ENCODE data around the gene CHMP1A.
A peak's percentile ranks its signal among the peaks of the same experiment; 100 is the strongest.
"Not testable (repeated sequence)": the region's sequence is repeated elsewhere in the genome, so short reads cannot be mapped to it uniquely, and the experiment has no call there.

The CHMP1A gene

DNA sequence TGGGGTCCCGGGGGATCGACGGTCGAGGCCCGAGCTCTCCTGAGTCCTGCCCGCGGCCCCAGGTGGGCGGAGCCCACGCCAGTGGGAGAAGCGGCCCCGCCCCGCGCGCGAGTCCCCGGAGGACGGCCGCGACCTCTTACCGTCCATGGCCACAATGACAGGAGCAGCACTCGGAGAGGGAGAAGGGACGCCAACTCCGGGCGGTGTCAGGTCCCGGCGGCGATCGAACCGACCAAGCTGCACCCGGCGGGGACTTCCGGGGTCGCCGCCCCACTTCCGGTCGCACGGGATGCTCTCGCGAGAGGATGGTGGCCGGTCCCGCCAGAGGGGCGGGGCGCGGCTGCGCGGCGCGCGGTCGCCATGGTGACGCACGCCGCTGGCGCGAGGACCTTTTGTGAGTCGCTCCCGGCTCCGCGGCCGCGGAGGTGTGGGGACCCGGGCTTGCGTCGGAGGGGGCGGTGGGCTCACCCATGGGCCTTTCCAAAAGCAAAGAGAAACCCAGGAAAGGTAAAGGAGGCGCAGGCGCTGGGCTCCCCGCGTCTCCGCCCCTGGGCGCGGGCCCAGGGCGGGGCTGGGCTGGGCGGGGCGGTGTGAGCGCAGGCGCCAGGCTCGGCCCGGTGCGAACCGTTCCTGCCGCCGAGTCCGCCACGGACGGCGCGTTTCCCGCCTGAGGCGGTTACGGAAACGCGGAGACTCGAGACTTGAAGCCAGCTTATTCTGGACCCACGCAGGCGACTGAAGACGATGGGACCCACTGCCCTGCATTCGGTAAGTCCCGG lies at the start of gene CHMP1A, which contains the start of gene SPATA33:
CHMP1A (minus strand) TSS at position 267 of the 779 bp plus-strand sequence; CDS start at position 147, 120 bp downstream.
SPATA33 (plus strand) TSS at position 395 of the 779 bp plus-strand sequence; CDS start at position 471, 76 bp downstream.
- peak; percentile 82 for DNase-seq (ENCODE audit: low read depth)

DNA sequence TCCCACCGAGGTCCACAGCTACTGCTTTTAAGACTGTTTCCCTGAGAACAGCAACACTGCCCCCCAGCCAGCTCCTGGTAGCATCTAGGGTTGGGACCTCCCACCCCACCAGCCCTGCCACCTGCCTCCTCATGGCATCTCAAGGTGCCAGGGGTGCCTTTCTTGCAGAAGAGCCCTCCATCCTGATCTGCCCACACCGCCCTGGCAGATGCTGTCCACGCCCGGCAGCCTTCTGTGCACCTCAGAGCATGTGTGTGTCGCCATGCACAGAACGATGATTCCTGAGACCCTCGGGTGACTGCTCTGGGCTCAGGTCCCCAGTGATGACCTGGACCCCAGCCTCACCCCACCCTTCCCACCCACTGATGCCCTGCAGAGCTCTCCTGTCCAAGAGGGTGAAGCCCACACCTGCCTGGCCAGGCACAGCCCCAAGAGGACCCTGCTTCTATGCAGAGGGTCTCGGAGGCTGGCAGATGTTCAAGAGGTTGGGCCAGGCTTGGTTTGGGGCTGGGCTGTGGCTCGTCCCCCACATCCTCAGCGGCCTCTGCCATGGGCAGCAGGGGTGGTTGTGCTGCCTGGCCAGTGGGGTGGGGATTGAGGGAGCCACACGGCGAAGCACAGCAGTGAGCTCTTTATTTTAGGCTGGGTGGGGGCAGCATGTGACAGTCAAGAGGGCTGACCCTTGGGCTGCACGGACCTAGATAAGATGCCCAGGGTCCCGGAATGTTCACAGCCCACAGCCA lies 49.2 kb upstream of the CHMP1A start:
- DNase-seq (ENCODE audit: low read depth): no peak

DNA sequence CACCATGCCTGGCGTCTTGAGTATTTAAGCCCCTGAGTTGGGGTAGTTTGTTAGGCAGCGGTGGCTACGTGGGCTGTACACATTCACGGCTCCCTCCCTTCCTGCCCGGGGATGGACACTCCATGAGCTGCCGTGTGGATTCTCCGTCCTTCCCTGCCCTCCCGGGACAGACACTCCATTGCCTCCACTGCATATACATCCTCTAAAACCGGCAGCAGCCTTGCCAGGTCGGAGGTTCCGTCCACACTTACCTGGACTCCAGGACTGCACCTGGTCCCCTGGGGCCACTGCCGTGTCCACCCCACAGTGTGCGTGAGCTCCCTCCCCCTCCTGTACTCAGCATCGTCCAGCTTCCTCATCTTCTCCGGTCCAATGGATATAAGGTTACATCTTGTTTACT lies 47.5 kb upstream of the CHMP1A start:
- no peak for DNase-seq (ENCODE audit: low read depth)

DNA sequence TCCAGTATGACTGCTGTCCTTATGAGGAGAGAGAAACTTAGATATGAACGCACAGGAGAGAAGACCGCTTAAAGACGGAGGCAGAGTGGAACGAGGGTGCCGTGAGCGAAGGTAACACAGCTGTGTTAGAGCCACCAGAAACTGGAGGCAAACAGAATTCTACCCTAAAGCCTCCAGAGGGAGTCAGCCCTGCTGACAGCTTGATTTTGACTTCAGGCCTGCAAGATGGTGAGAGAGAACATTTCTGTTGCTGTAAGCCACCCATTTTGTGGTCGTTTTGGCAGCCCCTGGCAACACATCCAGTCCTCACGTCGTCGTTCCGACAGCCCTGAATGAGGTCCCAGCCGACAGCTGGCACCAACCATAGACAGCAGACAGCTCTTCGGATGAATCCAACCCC lies 46.8 kb upstream of the CHMP1A start:
- no peak for DNase-seq (ENCODE audit: low read depth)

DNA sequence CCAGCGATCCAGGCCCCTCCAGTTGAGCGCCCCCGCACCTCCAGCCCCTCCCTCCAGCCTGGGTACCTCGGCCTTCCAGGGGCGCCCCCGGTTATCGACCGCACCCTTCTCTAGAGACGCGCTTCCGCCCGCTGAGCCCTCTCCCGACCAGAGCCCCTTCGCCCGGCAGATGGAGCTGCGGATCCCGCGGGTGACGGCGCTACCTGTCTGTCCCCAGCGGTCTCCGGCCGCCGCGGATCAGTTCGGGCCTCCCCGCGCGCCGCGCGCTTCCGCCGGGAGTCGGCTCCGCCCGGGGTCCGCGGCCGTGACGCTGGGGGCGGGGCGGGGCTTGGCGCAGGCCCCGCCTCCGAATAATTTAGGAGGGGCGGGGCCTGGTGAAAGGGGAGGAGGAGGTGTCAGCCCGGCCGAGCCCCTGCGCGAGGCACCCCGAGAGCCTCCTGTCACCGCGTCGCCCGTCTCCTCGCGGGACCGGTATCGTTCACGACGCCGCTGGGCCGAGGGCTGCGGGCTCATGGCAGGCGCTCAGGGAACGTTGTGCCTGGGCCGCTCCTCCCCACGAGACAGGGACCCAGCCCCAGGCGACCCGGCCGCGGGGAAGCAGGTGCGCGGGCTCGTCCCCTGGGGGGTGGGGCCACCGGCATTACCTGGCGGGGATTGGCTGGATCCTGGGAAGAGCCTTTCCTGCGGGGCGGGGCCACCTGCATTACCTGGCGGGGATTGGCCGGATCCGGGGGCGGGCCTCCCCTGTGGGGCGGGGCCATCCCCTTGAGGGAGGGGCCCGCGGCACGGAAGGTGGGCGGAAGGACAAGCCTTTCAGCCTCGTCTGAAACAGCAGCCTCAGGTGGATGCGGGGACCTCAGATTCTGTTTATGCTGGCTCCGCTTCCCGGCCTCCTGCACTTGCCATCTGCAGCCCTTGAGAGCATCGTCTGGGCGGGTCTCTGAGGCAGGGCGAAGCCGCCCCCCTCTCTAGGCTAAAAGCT lies 44.2 kb upstream of the CHMP1A start, which contains the start of gene SPATA2L:
SPATA2L (minus strand) TSS at position 281 of the 982 bp plus-strand sequence. CDS start 473 bp downstream, outside the sequence.
- DNase-seq (ENCODE audit: low read depth): peak; percentile 88

DNA sequence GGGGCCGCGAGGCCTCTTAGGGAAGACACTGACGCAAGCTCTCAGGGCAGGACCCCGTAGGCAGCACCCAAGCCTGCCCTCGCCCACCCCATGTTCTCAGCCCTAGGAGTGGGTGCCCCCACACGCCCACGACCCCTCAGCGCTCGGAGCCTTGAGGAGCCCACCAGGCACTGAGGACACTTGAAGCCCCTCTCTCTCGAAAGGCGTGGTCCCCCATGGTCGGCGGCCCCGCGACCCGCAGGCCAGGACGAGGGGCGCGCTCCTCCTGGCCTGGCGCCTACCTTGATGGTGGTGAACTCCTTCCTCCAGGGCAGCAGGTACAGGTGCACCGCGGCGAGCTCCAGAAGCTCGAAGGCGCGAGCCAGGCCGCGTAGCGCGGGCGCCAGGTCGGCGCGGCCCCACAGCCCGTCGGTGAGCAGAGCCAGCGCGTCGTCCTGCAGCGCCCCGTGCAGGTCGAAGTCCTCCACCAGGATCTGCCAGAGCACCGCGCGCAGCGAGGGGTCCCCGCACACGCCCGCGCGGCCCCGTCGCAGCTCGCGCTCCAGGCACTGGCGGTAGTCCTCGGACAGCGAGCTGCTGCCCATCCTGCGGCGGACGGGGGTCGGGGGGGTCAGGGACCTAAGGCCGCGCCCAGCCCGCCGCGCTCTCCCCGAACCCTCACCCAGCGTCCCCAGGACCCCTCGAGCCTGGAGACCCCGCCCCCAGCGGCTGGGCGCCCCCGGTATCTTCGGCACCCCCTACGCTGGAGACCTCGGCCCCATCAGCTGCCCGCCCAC lies 43.3 kb upstream of the CHMP1A start:
- no peak for DNase-seq (ENCODE audit: low read depth)

DNA sequence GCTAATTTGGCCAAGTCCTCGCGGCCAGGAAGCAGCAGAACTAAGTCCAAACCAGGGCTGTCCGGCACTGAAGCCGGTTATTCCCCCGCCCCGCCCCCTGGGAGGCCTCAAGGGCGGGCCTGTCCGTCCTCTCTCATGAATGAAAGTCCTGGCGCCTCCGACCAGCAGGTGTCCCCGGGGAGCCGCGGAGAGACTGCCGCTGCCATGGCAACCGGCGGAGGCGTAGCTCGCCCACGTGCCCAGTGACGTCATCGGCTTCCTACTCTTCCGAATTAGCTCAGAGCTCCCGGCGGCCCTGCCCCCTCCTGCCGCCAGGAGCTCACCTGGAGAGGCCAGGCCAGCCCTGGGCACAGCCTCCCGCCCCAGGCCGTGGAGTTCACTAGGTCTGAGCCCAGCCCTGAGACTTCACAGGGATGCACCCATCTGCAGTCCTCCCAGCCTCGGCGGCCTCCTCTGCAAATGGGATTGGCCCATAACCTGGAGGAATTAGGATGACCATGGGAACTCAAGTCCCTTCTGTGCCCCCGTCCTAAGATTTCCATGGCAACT lies 42.7 kb upstream of the CHMP1A start:
- peak; percentile 94 for DNase-seq (ENCODE audit: low read depth)

DNA sequence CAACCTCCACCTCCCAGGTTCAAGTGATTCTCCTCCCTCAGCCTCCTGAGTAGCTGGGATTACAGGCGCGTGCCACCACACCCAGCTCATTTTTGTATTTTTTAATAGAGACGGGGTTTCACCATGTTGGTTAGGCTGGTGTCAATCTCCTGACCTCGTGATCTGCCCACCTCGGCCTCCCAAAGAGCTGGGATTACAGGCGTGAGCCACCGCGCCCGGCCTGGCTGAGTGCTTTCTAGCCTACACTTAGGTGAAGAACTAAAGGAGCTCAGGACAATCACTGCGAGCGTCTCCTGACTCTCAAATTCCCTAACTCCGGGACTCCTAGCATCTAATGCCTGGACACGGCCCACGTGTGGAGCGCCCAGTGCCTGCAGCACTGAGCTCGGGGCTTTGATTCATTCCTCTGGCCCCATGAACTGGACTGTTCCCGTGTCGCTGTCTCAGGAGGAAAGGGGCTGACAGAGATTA lies 42.2 kb upstream of the CHMP1A start:
- DNase-seq (ENCODE audit: low read depth): not testable (repeated sequence)

DNA sequence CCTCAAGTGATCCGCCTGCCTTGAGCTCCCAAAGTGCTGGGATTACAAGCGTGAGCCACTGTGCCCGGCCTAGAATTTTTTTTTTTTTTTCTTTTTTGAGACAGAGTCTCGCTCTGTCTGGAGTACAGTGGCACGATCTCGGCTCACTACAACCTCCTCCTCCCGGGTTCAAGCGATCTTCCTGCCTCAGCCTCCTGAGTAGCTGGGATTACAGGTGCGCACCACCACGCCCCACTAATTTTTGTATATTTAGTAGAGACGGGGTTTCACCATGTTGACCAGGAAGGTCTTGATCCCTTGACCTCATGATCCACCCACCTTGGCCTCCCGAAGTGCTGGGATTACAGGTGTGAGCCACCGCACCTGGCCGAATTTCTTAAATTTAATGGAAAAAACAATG lies 41.2 kb upstream of the CHMP1A start:
- DNase-seq (ENCODE audit: low read depth): not testable (repeated sequence)

DNA sequence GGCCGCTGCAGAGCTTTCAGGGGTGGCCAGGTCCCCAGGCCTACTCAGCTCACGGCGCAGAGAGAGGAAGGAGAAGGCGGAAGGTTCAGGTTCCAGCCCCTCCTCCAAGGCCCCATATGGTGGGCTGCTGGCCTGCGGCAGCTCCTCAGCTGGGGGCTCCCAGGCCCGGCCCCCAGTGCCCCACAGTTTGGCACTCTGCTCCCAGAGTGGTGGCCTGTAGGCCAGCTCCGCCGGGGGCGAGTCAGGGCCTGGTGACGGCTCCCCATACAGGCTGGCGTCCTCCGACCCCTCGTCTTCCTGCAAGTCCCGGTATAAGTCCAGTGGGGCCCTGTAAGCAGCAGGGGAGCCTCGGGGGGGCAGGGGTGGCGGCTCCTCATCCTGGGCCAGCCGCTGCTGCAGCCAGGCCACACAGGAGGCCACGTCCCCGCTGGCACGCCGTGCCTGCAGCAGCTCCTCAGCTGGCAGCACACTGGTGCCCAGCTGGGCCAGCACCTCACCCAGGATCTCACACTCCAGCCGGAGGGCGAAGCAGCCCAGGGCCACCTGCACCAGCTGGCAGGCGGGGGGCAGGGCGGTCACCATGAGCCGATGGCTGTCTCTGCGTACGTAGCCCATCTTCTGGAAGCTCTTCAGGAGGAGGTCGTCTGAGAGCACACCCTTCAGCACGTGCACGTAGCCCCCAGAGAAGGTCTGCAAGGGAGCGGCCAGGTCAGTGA lies 40.3 kb upstream of the CHMP1A start:
- no peak for DNase-seq (ENCODE audit: low read depth)

DNA sequence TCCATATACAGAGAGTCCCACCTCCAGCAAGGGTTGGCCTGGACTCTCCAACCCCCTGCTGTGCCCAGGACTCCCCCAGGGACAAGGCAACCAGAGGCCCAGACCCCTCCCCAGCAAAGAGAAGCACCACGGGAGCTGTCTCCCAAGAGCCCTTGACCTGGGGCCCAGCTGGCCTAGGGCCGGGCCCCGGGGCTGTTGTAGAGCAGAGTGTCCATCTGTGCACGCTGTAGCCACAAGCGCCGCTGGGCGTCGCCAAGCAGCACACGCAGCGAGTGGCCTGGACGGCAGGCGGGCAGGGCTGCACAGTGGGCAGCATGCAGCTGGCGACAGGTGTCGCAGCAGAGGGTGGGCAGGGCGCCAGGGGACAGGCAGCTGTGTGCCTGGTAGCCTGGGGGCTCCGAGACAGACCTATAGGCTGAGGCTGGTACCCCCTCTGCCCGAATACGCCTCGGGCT lies 39.7 kb upstream of the CHMP1A start:
- no peak for DNase-seq (ENCODE audit: low read depth)

DNA sequence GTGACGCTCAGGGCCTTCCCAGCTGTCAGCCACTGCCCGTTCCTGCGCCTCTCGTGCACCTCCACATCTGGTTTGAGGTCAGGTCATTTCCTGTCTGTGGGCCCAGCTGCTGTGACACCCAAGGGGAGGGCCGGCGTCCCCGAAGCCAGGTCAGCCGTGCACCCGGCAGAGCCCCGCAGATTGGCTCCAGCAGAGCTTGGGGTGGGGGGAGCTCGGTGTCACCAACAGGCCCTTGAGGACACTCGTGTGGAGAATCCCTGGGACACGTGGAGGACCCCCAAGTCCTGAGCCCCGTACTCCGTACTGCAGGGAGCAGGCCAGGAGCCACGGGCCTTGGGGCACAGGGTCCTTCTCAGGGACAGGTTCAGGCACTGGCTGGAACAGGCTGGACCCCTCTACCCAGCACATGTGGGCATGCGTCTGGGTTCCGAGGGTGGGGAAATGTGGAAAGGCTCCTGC lies 39.2 kb upstream of the CHMP1A start:
- no peak for DNase-seq (ENCODE audit: low read depth)

DNA sequence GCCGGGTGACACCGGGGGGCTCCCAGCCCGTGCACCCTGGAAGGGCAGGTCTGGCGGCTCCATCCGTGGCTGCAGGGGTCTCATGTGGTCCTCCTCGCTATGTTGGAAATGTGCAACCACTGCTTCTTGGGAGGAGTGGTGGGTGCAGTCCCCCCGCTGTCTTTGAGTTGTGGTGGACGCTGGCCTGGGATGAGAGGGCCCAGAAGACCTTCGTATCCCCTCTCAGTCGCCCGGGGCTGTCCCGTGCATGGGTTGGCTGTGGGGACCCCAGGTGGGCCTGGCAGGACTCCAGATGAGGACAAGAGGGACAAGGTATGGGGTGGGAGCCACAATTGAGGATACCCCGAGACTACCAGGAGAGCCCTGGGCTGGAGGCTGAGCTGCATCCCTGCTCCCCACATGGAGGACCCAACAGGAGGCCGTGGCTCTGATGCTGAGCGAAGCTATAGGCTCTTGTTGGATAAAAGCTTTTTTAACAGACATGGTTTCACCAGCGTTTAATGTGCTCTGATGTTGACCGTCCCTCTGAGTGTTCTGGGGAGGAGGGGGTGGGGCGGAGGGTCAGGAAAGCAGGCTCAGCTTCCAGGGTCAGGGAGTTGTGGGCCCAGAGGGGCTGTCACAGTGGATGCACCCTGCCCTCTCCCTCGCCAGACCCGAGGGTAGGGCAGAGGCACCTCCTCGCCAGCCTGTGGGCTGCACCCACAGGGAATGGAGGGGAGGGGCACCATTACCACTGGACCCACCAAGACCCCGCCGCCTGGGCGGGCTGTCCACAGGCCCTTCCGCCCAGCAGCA lies 38.6 kb upstream of the CHMP1A start:
- DNase-seq (ENCODE audit: low read depth): no peak

DNA sequence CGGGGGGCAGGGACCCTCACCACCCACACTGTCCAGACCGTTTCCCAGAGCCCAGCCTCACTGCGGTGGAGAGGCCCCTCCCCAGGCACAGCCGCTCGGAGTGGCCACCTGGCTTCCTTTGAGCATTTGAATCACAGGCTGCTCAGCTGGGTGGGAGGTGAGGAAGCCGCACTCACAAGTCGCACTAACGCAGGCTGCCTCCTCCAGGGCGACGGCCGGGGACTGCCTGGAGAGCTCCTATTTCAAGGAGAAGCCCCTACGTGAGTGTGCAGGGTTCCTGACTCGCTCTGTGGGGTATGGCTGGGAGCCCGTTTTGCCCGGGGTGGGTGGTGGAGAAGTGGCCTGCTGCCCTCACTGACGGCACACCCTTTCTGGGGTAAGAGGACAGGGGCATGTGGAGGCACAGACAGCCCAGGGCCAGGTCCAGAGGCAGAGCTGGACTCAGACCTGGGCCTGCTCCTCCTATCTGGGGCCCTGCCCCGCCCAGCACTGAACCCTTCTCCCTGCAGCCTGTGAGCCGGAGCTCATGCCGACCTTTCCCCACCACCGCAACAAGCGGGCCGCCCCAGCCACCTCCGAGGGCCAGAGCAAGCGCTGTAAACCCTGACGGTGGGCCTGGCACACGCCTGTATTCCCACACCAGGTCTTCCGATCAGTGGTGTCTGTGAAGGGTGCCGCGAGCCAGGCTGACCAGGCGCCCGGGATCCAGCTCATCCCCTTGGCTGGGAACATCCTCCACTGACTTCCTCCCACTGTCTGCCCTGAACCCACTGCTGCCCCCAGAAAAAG lies 37.8 kb upstream of the CHMP1A start:
- DNase-seq (ENCODE audit: low read depth): no peak

DNA sequence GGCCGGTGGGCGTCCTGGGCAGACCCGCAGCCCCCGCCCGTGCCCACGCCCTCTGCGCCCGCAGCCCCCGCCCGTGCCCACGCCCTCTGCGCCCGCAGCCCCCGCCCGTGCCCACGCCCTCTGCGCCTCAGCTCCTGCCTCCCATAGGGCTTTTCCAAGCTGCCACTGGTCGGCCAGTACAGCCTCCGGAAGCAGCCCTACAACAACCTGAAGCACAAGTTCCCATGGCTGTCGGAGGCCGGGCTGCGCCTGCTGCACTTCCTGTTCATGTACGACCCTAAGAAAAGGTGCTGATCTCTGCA lies 37.2 kb upstream of the CHMP1A start:
- DNase-seq (ENCODE audit: low read depth): not testable (repeated sequence)

DNA sequence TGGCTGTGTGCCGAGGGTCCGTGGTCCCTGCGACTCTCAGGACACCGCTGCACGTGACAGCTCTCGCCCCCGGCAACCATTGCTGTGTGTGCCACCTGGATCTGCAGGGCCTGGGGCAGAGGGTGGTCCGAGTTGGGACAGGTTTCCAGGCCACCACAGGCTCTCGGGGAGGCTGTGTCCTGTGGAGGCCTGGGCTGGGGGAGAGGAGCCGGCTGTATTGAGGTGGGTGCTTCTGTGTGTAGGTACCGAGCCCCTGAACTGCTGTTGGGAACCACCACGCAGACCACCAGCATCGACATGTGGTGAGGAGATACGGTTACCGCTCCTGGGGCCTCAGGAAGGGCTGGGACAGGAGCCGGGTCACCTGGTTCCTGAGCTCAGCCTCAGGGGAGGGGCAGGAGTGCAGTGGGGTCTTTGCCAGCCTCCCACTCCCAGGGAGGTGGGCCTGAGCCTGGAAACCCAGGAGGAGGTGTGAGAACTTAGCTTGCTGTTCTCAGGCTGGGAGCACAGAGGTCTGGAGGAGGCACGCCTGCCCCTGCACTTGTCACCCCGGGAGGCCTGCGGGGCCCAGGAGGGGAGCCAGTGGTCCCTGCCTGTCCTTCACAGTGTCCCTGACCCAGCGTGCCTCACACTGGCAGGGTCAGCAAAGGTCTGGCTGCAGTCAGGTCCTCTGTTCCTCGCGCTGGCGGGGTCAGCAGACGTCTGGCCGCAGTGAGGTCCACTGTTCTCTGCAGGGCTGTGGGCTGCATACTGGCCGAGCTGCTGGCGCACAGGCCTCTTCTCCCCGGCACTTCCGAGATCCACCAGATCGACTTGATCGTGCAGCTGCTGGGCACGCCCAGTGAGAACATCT lies 36.6 kb upstream of the CHMP1A start:
- DNase-seq (ENCODE audit: low read depth): no peak

DNA sequence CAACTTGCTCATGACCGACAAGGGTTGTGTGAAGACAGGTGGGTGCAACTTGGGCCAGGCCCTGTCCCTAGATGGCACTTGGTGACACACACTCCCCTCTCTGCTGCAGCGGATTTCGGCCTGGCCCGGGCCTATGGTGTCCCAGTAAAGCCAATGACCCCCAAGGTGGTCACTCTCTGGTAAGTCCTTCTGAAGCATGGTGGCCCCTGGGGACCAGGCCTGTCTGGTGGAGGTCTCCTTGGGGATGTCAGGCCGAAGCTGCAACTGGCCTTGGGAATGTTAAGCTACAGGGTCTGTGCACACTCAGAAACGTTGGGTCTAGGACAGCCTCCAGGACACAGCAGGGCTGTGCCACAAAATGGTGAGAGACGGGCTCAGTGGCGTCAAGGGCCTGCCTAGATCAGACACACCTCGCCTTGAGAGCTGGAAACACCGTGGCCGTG lies 35.8 kb upstream of the CHMP1A start:
- DNase-seq (ENCODE audit: low read depth): no peak

All from stimulated activated CD8-positive, alpha-beta memory T cell treated with anti-CD3 and anti-CD28 coated beads, Interleukin-7, amount 100 ng/mL, for 24 hours (primary cell).